NCI-H2107 treated with DMSO at 0.1 percent for 48 hours (cell line): Measurements from ENCODE around the gene IMPDH1.
A peak's percentile ranks its signal among the peaks of the same experiment; 100 is the strongest.

Experiments used
- DNase-seq: peaks from one replicate; lab custom pipeline; 2025; ENCODE audit not compliant: unreplicated experiment; lab: John Stamatoyannopoulos, UW

Gene IMPDH1

DNA sequence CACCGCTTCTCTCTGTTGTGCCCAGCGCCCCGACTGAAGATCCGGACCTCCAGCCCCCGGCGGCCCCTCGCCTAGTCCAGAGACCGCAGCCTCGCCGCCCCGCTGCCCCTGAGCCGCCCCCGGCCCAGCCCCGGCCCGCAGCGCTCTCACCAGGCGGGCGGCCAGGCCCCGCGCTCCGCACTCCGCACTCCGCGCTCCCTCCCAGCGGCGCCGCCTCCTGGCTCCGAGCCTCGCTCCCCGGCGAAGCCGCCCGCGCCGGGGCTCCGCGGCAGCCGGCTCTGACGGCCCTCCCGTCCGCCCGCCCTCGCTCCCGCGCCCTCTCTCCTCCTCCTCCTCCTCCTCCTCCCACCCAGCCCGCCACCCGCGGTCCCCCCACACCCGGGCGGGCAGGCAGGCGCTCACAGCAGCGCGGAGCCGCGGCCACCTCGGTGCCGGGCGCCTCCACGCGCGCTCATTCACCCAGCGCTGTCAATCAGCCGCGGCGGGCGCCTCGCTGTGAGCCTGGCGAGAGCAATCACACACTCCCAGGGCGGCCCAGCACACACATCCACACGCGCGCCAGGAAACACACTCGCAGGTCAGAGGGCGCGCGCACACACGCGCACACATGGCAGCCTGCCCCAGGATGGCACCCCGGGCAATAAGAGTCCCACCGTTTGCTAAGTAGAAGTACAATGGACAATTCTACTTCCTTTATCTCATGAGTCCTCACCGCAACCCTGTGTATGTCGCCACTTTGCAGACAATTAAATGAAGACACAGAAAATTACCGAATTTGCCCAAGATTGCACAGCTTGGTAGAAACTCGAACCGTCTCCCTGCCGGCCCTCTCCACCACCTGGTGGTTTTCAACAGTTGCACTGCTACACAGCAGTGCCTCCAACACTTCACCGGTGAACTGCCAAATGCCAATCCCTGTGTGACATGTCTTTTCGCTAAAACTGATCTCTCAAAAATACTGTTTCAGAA is 48.1 kb downstream of the IMPDH1 start, which contains the start of gene PRRT4:
PRRT4 (minus strand) TSS at position 280 of the 969 bp plus-strand sequence.
- DNase-seq = peak; percentile 10

DNA sequence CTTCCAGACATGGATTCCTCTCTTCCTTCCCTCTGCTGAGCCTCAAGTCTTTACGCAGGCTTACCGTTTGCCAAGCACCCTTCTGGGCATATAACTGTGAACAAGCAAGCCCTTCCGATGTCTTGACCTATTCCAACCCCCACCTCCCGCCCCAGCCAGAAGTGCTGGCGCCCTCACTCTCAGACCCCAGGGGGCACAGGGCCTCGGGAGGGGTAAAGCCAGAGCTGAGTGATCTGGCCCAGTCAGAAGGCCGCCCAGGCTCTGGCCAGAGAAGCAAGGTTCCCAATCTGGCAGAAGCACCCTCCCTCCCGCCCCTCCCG is 49.5 kb downstream of the IMPDH1 start:
- DNase-seq = no peak

DNA sequence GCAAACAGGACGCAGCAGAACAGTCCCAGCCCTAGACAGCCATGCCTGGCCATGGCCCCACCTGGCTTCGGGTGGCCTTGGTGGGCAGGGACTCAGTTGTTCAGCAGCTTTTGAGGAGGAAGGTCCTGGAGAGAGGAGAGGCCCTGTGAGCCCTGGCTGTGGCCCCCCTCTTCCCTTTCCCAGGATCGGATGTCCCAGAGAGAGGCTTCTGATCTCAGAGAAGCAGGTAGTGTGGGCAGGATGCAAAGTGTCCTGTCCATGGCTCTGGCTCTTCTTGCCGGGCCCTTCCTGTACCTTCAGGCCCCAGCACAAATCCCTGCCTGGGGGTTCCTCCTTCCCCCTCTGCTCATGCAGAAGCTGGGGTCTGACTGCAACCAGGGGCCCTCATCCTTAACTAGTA is 49.8 kb downstream of the IMPDH1 start:
- no peak for DNase-seq

DNA sequence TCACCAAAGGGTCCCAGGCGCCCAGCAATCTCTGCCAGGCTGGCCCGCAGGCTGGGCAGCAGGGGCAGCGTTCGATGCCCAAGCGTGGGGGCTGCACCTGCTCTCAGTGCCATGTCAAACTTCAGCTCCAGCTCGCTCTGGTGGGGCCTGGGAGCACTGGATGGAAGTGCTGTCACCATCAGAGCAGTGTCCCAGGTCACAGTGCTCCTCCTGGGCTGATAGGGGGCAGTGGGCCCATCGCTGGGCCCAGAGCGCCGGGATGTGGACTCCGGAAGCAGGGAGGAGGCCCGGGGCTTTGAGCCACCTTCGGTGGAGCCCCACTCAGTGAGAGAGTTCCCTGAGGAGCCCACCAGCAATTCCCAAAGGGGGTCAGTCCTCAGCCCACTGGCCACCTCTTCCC is 50.4 kb downstream of the IMPDH1 start:
- DNase-seq = no peak

DNA sequence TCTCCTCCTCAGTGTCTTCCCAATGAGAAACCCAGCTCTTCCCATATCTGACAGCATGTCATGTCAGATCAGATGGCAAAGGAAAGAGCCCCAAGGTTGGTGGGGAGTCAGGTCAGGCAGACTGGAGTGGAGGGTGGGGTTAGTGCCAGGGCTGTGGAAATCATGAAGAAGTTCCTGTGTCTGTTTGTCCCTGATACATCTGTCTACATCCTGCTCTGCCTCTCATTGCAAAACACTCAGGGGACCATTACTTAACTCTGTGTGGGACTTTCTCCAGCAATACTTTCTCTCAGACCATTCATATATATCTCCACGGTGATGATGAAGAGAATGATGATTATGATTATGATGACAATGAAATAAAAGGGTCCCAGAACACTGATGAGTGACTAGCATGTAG is 51.5 kb downstream of the IMPDH1 start:
- DNase-seq = no peak

DNA sequence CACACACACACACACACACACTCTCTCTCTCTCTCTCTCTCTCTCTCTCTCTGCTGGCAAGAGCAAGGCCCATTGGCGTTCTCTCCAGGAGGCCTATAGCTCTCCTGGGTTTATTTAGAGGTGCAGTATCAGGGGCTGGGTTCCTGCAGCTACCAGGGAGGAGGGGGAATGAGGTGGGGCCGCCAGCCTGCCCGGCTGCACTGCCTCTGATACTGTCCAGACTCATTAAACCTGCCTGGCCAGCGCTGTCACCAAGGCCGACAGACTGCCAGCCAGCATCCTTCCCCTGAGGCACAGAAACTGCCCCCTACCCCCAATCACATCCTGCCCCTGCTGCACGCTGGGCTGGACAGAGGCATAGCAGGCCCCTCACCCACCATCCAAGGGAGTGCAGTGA is 52.6 kb downstream of the IMPDH1 start:
- no peak for DNase-seq

DNA sequence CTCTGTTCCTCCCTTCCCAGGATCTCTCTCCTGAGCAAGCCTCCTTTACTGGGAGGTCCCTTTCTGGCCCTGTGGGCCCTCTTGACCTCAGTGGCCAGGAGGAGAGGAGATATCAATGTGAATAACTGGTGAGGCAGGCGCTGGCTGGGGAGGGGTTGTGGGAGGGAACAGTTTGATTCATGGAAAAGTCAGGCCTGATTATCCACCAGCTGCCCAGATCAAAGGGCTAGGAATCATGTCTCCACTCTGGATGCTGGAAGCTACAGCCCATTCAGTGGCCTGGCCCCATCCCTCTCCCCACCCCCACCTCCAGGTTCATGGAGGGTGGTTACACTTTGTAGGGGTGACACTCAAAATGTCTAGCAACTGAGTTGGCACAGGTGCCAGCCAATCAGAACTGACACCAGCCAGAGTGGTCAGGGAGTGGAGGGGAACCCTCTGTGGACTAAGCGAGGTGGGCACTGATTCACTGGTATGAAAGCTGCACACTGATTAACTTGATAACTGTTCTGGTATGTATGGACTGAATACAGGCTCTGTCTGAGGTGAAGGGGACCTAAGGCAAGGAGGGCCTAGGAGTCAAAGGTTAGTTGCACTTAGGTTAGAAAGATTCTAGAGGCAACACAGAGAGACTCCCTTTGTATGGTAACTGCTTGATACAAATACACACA is 53.1 kb downstream of the IMPDH1 start:
- DNase-seq = no peak

DNA sequence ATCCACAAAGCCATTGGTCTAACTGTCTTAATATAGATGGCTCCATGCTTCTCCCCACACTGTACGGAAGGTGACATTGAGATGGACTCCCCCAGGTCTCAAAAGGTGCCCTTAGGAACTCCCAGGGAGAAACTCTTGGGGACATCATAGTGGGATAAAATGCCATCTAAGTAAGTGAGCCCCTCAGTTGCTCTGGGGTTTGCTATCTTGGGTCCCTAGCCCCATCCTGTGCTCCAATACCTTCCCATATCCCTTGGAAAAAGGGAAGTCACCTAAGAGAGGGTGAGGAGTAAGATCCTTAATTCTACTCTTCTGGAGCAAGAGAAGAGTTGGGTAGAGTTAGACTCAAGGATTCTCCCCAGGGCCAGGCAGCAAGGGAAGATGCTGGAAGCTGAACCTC is 56.2 kb downstream of the IMPDH1 start:
- DNase-seq = no peak

DNA sequence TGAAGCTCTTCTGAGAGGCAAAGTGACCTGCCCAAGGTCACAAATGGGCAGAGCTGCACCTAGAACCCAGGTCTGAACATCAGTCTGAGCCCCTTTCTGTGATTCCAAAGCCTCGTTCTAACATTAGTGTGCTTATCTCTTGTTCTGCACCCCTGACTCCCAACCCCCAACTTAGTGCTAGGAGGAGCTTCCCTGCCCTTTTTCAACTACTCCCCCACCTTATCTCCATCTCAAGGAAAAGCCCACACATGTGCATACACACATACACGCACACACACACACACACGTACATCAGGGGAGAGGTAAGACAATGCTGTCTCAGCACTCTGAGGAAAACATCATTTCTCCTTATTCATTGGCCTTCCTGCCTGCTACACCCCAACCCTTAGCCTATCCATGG is 56.6 kb downstream of the IMPDH1 start:
- DNase-seq = no peak

DNA sequence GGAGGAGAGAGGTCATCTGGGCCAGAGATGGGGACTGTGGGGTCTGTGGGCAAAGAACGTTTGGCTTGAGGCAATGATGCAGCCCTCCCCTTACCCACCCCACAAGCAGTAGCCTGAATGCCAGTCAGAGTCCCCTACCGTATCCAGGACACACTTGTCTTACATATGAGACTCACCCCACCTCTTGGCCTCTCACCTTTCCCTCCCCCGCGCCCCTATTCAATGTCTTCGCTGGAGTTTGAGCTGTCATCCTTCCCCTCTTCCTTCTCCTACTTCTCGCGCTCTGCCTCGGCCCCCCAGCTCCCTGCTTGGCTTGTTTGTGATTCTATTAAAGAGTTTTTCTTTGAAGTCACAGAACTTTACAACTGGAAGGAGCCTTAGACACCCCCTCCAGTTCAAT is 57.1 kb downstream of the IMPDH1 start:
- DNase-seq = no peak

DNA sequence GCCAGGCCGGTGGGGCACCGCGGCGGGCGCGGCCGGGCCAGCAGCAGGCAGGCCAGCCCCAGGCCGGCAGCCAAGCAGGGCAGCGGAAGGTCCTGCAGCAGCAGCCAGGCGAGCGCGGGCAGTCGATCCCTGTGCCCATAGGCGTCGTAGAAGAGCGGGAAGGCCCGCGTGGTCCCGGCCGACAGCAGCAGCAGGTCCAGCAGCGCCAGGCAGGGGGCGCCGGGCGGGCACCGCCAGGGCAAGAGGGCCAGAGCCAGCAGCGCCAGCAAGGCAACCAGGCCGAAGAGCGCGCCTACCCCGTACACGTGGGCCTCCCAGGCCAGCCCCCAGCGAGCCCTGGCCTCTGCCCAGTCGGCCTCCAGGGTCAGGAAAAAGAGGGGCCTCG is 57.6 kb downstream of the IMPDH1 start:
- no peak for DNase-seq

DNA sequence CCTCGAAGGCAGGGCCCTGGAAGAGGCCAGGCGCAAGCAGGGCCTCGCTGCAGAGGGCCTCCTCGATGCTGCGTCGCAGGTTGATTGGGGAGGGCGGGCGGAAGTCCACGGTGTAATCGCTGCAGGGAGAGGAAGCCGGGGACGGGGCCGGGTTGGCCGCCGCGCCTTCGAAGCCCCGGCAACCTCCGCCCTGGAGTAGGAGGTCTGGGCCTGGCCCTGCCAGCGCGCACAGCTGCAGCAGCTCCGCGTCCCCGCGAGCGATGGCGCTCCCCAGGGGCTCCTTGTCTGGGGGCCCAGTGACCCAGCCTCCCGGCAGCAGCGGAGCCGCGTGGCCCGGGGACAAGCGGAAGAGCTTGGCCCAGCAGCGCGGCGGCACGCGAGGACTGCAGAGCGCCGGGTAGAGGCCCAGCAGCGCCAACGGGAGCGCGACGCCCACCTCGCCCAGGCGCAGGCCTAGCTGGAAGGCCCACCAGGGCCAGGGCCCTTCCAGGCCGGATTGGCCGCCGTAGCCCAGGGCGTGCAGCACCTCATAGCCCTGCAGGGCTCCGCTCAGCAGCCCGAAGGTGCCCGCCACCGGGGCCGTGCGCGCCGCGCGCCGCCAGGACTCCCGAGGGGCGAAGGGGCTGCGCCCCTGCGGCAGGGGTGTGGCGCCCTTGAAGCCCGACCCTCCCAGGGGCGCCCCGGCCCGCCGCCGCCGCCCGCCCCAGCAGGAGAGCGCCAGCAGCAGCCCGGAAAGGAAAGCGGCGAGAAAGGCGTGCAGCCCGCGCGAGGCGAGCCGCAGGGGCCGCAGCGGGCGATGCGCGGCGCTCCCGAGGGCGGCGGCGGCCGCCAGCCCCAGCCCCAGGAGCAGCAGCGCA is 58.3 kb downstream of the IMPDH1 start:
- no peak for DNase-seq

DNA sequence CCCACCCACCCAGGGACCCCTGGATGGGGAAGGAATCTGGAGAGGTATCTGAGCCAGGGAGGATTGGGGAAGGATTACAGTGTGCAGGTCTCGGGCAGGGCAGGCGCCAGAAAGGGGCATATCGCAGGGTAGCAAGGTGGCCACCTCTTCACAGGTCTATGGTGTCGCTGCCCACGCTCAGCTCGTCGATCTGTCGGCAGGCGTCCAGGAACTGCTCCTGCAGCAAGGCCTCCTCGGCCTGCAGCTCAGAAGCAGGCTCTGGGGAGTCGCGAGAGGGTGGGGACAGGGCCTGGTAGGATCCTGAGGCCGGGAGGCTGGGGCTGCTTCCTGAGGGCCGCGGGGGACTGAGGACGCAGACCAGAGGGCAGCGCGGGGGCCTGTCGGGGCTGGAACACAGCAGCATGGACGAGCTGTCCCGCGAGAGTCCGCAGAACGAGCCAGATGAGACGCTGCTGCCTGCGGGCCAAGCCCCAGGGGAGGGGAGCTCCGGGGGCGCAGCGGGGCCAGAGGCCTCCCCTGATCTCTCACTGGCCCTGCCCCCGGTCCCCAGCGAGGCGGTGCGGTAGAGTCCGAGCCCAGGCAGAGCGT is 59.0 kb downstream of the IMPDH1 start:
- no peak for DNase-seq

DNA sequence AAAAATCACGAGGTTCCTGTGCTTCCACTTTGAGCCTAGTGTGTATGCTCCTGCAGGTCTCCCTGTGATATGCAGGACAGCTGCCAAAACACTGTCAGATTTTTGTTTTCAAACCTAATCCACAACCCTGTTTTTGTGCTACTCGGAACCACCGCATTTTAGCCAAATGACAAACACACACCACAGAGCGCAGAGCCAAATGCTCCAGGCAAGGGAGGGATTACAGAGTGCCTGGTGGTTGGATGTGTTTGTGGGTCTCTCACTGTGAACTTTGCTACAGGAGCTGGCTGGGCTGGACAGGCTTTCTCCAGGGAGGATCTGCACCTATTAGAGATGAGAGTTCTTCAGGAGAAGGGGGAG is 60.3 kb downstream of the IMPDH1 start:
- no peak for DNase-seq

DNA sequence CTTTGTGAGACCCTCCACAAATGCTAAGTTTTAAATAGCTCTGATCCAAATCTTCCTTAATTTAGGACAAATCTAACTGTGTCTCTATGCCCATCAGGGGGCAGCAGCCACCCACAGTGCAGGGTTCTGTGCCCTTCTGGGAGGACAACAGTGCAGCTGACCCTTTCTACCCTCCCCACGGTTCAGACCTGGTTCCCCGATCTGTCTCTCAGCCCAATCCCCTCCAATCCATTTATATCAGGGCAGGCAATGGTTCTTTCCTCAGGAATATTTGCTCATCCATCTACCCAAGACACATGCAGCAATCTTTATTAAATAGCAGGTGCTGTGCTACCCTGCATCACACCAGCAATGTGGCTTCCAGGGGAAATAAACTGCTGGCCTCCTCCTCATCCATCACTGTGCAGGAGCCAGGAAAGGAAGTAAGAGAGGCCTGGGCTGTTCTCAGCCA is 62.1 kb downstream of the IMPDH1 start:
- DNase-seq = peak; percentile 28

DNA sequence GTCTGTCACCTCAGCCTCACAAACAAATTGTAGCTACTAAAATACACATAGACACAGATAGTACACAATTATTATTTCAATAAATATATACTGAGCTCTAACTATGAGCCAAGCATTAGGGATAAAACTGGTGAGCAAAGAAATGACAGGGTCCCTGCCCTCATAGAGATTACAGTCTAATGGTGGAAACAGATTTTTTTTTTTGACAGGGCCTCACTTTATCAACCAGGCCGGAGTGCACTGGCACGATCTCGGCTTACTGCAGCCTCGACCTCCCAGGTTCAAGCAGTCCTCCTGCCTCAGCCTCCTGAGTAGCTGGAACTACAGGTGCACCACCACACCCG is 65.4 kb downstream of the IMPDH1 start:
- no peak for DNase-seq

DNA sequence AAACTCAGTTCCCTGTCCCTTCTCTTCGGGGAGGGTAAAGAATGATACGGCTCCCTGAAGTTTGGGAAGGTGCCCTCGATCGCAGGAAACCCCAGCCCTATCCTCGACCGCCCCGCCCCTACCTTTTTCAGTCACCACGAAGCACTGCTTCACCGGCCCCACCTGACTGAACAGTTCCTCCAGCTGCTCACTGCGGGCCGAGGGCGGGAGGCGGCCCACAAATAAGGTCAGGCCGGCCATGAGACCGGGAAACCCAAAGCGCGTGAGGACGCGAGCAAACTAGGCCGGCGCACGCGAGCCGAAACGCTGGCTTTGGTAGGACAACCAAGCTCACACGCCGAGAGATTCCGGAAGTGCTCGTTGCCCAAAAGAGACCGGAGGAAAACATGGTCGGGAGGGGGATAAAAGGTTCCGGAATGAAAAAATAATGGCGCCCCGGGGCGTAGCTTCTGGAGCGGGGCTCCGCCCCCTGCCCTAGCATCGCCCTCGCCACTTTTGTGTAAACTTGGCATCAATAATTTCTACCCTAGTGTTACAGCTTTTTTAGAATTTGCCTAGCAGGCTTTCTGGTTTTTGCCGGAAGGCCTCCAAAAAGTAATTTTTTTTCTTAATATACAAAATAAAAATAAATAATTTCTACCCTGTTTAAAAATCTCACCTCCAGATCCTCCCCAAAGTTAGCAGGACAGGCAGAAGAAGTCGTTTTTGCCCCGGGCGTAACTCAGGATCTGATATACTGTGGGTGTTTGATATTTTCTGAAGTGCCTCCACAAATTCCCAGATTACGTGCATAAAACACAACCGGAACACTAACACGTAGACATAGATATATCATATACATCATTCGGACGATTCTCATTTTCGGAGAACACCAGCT is 66.0 kb downstream of the IMPDH1 start, which contains the start of gene RBM28:
RBM28 (minus strand) TSS at position 355 of the 877 bp plus-strand sequence; CDS start at position 240, 115 bp downstream.
- peak; percentile 83 for DNase-seq
